HG03521 (cell line): Measurements from ENCODE around the gene P2RX2.

Source experiments
- ATAC-seq: cut with Tn5 transposase; IDR thresholded peaks from one replicate; pipeline ENCODE4 v1.9.1; 2021; ENCODE audit warnings: mild to moderate bottlenecking, moderate library complexity; ENCODE audit not compliant: unreplicated experiment

The P2RX2 gene

DNA sequence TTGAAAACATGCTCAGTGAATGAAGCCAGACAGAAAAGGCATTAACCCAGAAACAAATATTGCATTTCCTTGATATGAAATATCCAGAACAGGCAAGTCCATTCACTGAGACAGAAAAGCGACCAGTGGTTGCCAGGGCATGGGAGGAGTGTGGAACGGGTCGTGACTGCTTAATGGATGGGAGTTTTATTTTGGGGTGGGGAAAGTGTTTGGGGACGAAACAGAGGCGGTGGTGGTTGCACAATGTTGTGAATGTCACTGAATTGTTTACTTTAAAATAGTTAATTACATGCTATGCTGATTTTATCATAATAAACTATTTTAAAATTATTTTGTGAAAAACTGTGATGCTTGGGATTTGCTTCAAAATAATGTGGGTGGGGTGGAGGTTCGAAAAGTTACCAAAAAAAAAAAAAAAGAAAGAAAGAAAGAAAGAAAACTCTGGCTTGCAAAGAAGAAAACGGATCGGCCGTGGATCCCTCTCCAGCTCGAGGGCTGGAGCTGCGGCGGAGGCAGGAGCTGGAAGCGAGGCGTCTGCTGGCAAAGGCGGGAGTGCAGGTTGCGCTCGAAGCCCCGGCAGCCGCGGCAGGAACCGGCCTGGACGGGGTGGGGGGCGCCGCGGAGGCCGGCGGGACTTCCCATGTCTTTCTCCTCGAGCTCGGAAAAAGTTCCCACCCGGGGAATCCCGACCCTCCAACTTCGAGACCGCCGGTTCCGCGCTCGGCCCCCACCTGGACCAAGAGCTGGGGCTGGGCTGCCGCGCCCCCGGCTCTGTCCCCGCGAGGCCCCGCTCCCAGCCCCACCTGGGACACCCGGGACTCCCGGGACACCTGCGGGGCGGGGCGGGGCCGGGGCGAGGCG lies 524 bp upstream of the P2RX2 start:
- ATAC-seq: no peak

GRCh38 chr12:132619071-132619385 lies 452 bp downstream of the P2RX2 start:
- ATAC-seq: no peak

DNA sequence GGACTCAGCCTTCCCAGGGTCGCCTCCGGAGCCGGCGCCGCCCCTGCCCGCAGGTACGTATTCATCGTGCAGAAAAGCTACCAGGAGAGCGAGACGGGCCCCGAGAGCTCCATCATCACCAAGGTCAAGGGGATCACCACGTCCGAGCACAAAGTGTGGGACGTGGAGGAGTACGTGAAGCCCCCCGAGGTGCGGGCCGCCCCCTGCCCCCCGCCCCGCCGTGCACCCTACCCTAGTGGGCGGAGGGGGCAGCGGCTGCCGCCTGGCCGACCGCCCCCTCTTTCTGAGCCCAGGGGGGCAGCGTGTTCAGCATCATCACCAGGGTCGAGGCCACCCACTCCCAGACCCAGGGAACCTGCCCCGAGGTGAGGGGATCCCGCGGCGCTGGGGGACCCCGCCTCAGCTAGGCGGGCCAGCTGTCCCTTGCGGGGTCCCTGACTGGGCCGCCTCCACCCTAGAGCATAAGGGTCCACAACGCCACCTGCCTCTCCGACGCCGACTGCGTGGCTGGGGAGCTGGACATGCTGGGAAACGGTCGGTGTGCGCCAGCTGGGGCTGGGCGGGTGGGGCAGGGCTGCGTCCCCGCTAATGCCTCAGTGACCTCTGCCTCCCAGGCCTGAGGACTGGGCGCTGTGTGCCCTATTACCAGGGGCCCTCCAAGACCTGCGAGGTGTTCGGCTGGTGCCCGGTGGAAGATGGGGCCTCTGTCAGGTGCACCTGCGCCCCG lies 973 bp downstream of the P2RX2 start:
- no peak for ATAC-seq

GRCh38 chr12:132620113-132620898 lies 1.7 kb downstream of the P2RX2 start:
- ATAC-seq: no peak

- ATAC-seq: no peak
Observed at GRCh38 chr12:132620899-132621656, 2.5 kb downstream of the P2RX2 start.

DNA sequence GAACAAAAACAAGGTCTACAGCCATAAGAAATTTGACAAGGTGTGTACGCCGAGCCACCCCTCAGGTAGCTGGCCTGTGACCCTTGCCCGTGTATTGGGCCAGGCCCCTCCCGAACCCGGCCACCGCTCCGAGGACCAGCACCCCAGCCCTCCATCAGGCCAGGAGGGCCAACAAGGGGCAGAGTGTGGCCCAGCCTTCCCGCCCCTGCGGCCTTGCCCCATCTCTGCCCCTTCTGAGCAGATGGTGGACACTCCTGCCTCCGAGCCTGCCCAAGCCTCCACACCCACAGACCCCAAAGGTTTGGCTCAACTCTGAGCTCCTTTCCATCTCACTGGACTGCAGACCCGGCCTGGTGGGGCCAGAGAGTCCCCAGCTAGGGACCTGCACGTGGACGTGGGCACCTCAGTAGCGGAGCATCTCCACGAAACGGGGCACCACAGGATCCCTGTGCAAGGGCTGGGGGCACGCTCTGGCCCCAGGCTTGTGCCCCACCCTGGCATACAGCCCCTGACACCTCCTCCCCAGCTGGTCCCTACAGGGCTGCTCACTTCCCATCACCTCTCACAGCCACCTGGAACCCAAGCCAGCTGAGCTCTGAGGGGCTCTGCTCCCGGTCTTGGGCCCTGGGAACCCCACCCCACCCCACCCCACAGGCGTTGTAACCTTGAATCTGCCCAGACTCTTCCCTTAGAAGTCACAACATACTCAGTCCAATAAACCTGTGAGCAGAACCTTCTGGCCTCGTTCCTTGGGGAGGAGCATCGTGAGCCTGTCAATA lies 3.3 kb downstream of the P2RX2 start:
- ATAC-seq: no peak

- ATAC-seq: no peak
Observed at GRCh38 chr12:132622437-132623071, 4.0 kb downstream of the P2RX2 start.

DNA sequence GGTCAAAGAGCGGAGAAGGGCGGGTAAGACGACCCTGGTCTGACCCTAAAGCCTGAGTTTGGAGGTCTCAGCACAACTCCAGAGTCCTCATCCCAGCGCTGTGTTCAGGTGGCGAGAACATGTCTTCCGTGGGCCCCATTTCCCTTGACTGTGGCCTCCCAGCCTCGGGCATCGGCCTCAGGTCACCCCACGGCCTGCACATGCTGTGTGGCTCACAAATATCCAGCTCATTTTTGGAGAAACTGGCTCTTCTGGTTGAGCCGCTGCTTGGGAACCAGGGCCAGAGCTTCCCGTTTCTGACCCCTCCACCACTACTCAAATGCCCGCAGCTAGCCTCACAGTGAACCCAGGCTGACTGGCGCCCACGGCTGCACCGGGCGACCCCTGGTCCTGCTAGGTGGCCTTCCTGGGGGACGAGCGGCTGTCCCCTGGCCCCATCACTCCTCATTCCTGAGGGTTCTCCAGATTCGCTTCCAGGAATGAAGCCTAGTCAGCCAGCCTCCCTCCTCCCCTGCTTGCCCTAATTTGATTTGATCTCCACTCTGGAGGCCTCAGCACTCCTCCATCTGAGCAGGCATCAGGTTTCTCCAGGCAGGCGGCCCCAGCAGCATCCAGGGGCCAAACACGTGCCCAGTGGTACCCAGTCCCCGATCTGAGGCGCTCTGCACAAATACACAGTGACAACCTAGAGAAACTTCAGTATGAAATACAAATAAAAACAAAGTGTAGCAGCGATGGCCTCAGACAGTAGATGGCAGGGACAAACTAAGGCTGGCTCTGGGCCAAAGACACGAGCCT lies 4.7 kb downstream of the P2RX2 start:
- ATAC-seq: no peak

DNA sequence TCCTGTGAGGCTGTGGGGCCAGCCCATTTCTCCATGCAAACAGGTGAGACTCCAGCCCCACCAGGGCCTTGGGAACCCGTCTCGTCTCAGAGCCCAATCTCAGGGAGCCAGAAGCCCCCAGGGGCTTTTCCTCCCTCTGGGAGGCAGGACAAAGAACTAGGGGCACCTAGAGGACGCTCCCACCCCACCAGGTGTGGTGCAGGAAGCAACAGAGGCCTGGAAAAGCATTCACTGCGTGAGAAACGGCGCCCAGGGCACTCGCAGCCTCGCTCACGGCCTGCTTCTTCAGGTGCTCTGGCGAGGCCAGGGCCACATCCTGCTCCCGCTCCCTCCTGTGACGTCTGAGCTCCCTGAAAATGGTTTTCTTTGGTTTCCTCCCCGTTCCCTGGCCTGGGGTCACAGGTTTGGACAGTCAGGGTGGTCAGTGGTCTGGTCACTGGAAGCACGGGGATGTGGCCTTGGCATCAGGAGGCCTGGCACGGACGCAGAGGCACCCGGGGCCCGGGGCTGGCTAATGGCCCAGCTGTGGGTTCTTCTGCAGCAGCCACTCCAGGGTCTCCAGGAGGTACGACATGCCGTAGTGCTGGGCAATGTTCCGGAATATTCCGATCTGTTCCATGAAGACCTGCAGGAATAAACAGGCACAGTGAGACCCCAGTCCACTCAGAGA lies 5.7 kb downstream of the P2RX2 start:
- ATAC-seq: no peak

DNA sequence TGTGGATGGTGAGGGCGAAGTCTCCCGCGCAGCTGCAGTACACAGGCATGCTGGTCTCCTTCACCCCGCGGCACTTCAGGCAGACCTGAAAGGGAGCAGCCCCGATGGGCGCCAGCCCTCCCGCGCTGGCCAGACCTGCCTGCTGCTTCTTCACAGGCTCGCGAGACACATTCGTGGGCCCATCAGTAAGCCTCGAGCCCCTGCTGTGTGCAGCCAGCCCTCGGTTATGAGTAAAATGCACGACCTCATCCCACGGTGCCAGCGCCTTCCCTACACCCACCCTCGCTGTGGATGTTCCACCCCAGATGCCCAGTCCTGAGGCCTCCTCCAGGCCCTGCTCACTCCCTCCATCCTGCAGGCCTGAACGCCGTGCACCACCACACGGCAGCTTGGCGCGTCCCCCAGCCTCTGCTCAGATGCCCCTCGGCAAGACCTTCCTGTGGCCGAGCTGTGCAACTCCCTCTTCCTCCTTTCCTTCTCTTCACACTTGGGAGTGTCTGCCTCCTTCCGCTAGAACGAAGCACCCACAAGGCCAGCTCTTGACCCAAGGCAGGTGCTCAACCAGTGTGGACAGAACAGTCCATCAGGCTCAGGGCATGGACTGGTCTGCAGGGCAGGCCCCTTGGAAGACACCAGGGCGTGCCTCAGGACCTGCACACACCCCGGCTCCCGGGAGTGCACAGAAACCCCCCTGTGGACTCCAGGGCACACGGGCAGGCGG lies 6.5 kb downstream of the P2RX2 start:
- no peak for ATAC-seq

- no peak for ATAC-seq
Observed at GRCh38 chr12:132625731-132626430, 7.3 kb downstream of the P2RX2 start.

GRCh38 chr12:132629330-132629729 lies 10.8 kb downstream of the P2RX2 start:
- no peak for ATAC-seq

- no peak for ATAC-seq
Observed at GRCh38 chr12:132630672-132631071, 12.1 kb downstream of the P2RX2 start.

- no peak for ATAC-seq
Observed at GRCh38 chr12:132631666-132632065, 13.1 kb downstream of the P2RX2 start.

DNA sequence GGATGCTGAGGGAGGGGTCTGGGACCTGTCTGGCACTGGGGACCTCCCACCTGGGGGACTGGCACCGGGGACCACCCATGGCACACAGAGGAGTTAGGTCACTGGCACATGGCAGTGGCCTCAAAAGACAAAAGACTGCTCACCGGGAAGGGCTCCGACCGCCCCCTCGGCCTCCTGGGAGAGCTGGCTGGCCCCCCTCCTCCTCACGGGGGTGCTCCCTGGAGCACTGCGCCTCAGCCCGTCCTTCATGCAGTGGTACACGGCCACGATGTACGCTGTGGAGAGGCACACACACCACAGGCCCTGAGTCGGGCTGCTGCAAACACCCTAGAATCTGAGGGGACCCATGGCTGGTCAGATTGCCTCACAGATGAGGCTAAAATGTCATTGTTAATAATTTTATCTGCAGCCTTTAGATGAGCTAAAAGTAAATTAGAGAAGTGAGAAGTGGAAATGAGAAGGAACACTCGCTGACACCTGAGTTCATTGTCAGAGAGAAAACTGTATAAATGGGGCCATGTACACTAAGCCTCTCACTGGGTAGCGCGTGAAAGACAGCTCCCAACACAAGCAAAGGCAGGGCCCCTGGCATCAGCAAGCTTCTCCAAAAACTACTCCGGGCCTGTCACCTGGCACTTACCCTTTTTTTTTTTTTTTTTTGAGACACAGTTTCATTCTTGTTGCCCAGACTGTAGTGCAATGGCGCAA lies 14.1 kb downstream of the P2RX2 start:
- ATAC-seq: no peak

DNA sequence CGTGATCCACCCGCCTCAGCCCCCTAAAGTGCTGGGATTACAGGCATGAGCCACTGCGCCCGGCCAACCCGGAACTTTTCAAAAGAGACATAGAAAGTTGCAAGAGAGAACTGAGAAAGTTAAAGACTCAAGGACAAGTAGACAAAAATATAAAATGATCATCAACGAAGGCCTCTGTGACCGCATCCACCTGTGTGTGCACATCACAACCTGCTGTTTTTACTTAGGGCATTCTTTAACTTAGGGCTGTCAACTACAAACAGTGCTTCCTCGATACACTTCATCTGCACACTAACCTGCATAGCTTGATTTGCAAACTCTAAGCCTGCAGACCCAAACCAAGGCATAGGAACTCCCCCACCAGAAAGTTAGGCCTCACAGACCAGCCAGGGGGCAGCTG lies 14.8 kb downstream of the P2RX2 start:
- ATAC-seq: no peak
